GM19351 (cell line): ENCODE data around the gene BCO2.
"Not testable (repeated sequence)": the region's sequence is repeated elsewhere in the genome, so short reads cannot be mapped to it uniquely, and the experiment has no call there.

ENCODE experiments used
- ATAC-seq: cut with Tn5 transposase; IDR thresholded peaks from one replicate; pipeline ENCODE4 v1.9.1; 2021; ENCODE audit warnings: mild to moderate bottlenecking, moderate library complexity; ENCODE audit not compliant: unreplicated experiment

BCO2 gene

GRCh38 chr11:112166562-112166961, 8.8 kb upstream of the BCO2 start:
- no peak for ATAC-seq

GRCh38 chr11:112167145-112167544, 8.2 kb upstream of the BCO2 start, which contains the start of gene TEX12:
TEX12 (plus strand) TSS chr11:112167372; CDS start chr11:112169269, 1,897 bp downstream.
- ATAC-seq, result no peak

- ATAC-seq, result peak; percentile 71
These were observed 2.8 kb upstream of the BCO2 start for GRCh38 chr11:112172362-112172994.

- no peak for ATAC-seq
These were observed 2.2 kb upstream of the BCO2 start for GRCh38 chr11:112173152-112173551.

- ATAC-seq, result no peak
These were observed 264 bp downstream of the BCO2 start for GRCh38 chr11:112175599-112175952.

GRCh38 chr11:112176077-112176476, 765 bp downstream of the BCO2 start:
- ATAC-seq, result no peak

- no peak for ATAC-seq
These were observed 2.3 kb downstream of the BCO2 start for GRCh38 chr11:112177589-112177988.

GRCh38 chr11:112178428-112178827, 3.1 kb downstream of the BCO2 start:
- no peak for ATAC-seq

- no peak for ATAC-seq
These were observed 3.6 kb downstream of the BCO2 start for GRCh38 chr11:112178936-112179335.

GRCh38 chr11:112179601-112180000, 4.3 kb downstream of the BCO2 start:
- no peak for ATAC-seq

- ATAC-seq, result no peak
These were observed 7.6 kb downstream of the BCO2 start for GRCh38 chr11:112182867-112183266.

GRCh38 chr11:112185883-112186282, 10.6 kb downstream of the BCO2 start:
- ATAC-seq, result no peak

- ATAC-seq, result no peak
These were observed 11.0 kb downstream of the BCO2 start for GRCh38 chr11:112186304-112186703.

- not testable (repeated sequence) for ATAC-seq
These were observed 19.8 kb downstream of the BCO2 start for GRCh38 chr11:112195113-112195512.

- no peak for ATAC-seq
These were observed 20.6 kb downstream of the BCO2 start for GRCh38 chr11:112195951-112196351.

- ATAC-seq, result no peak
These were observed 21.3 kb downstream of the BCO2 start for GRCh38 chr11:112196519-112197087.

- not testable (repeated sequence) for ATAC-seq
These were observed 23.8 kb downstream of the BCO2 start for GRCh38 chr11:112199101-112199500.

- no peak for ATAC-seq
These were observed 24.9 kb downstream of the BCO2 start for GRCh38 chr11:112200252-112200651.

- no peak for ATAC-seq
These were observed 30.8 kb downstream of the BCO2 start for GRCh38 chr11:112206071-112206470.

GRCh38 chr11:112210890-112211289, 35.6 kb downstream of the BCO2 start:
- no peak for ATAC-seq

- ATAC-seq, result no peak
These were observed 36.2 kb downstream of the BCO2 start for GRCh38 chr11:112211536-112211935.

- ATAC-seq, result no peak
These were observed 37.0 kb downstream of the BCO2 start for GRCh38 chr11:112212290-112212689.

- no peak for ATAC-seq
These were observed 37.4 kb downstream of the BCO2 start for GRCh38 chr11:112212710-112213109.
